Keratinocyte (primary cell): ENCODE data around the gene OVOL1. TPM values are rescaled to one million over a fixed set of nuclear protein-coding genes. Genes with fewer than 3 reads are reported as not detected.

Experiments used
- DNase-seq: peaks from one replicate; pipeline ENCODE4 v3.0.0-alpha.2; 2011; ENCODE audit warnings: low read depth, missing footprints, low spot score
- FAIRE-seq: peaks from 2 replicates; lab custom pipeline; 2011; peaks lifted over from hg19 to GRCh38; lab: Jason Lieb, UNC
- H2AFZ ChIP-seq: 2 replicates; pipeline ENCODE4 v1.6.0; 2012; ENCODE audit warnings: low read length, control low read depth, inconsistent platforms; ENCODE audit not compliant: control insufficient read depth
- H3K27ac ChIP-seq: 2 replicates; pipeline ENCODE4 v1.5.1; 2011; ENCODE audit warnings: low read length; ENCODE audit not compliant: control insufficient read depth, insufficient read depth
- H3K27me3 ChIP-seq: 3 replicates; pipeline ENCODE4 v1.6.0; 2011; ENCODE audit warnings: low read length; ENCODE audit not compliant: control insufficient read depth, insufficient read depth; ENCODE audit errors: extremely low read depth
- H3K36me3 ChIP-seq, 2 experiments: 2 replicates in 1 of 2; 3 replicates in 1 of 2; pipeline ENCODE4 v1.5.1; 2011; ENCODE audit warnings: low read length in 2 of 2, mild to moderate bottlenecking in 1 of 2; ENCODE audit not compliant: control insufficient read depth in 2 of 2, insufficient read depth in 2 of 2; ENCODE audit errors: extremely low read depth in 1 of 2
- H3K4me1 ChIP-seq: 3 replicates; pipeline ENCODE4 v1.5.1; 2011; ENCODE audit warnings: low read length; ENCODE audit not compliant: control insufficient read depth, insufficient read depth; ENCODE audit errors: extremely low read depth
- H3K4me2 ChIP-seq: 3 replicates; pipeline ENCODE4 v1.6.0; 2011; ENCODE audit warnings: low read depth, low read length; ENCODE audit not compliant: control insufficient read depth, insufficient read depth; ENCODE audit errors: extremely low read depth
- H3K4me3 ChIP-seq, 3 experiments: fragments of 200-600 bp in 1 of 3; sonication (generic) in 1 of 3; 2 replicates in 2 of 3; 3 replicates in 1 of 3; pipeline ENCODE4 v1.5.1; 2011 to 2016; ENCODE audit warnings: low read length in 3 of 3, mild to moderate bottlenecking in 3 of 3, control low read depth in 2 of 3, inconsistent platforms in 1 of 3, low read depth in 1 of 3, mixed read lengths in 1 of 3, mixed run types in 1 of 3, moderate library complexity in 1 of 3; ENCODE audit not compliant: control insufficient read depth in 2 of 3, insufficient read depth in 2 of 3; ENCODE audit errors: extremely low read depth in 1 of 3
- H3K79me2 ChIP-seq: 2 replicates; pipeline ENCODE4 v1.6.0; 2012; ENCODE audit warnings: low read length; ENCODE audit not compliant: control insufficient read depth, insufficient read depth
- H3K9ac ChIP-seq: 3 replicates; pipeline ENCODE4 v1.6.0; 2011; ENCODE audit warnings: low read length; ENCODE audit not compliant: control insufficient read depth, insufficient read depth; ENCODE audit errors: extremely low read depth
- H3K9me1 ChIP-seq: 3 replicates; pipeline ENCODE4 v1.6.0; 2011; ENCODE audit warnings: low read length; ENCODE audit not compliant: control insufficient read depth, insufficient read depth; ENCODE audit errors: extremely low read depth
- H3K9me3 ChIP-seq: 2 replicates; pipeline ENCODE4 v1.5.1; 2012; ENCODE audit warnings: low read depth, low read length; ENCODE audit not compliant: control insufficient read depth
- H4K20me1 ChIP-seq: 3 replicates; pipeline ENCODE4 v1.6.0; 2011; ENCODE audit warnings: low read length; ENCODE audit not compliant: control insufficient read depth, insufficient read depth; ENCODE audit errors: extremely low read depth
- CTCF ChIP-seq, 3 experiments: IDR thresholded peaks in 1 of 3; conservative IDR thresholded peaks in 1 of 3; optimal IDR thresholded peaks in 1 of 3; 2 replicates in 2 of 3; 3 replicates in 1 of 3; pipeline versions ENCODE3 to v1.5.1; 2011; ENCODE audit warnings: low read length in 3 of 3, mild to moderate bottlenecking in 3 of 3, moderate library complexity in 2 of 3, control low read depth in 1 of 3, inconsistent platforms in 1 of 3; ENCODE audit not compliant: insufficient read depth in 2 of 3; ENCODE audit errors: extremely low read depth in 1 of 3
- EZH2 ChIP-seq: IDR thresholded peaks from one replicate; pipeline ENCODE4 v1.6.1; 2012; ENCODE audit warnings: inconsistent platforms, mild to moderate bottlenecking, low read length, moderate library complexity
- dilution Hi-C: fragments of 300-500 bp; cut with MboI; formaldehyde crosslinking; loops from one replicate; pipeline ENCODE4 v1.7.0; 2020; ENCODE audit warnings: low sequenced_read_pairs; ENCODE audit not compliant: extremely low pct_ligation_motif_present
- polyA plus RNA-seq, 5 experiments: library from polyadenylated mRNA; depleted of rRNA in 3 of 5; stranded (reverse) in 3 of 5; stranded (forward) in 1 of 5; unstranded in 1 of 5; fragments of >200 nt; gene quantifications; 1 replicate in 1 of 5; 2 replicates in 3 of 5; 3 replicates in 1 of 5; pipeline versions ENCODE4 v1.2.1 to v1.2.3, GENCODE V29; 2011 to 2012; ENCODE audit warnings: missing spikeins in 2 of 5, low read depth in 1 of 5, low replicate concordance in 1 of 5

Gene OVOL1
- polyA plus RNA-seq, 1 donor (not counting 4 experiments of a cell fraction or from before 2014, with no cell fraction given): 7.5 TPM

GRCh38 chr11:65816696-65817095, 29.8 kb downstream of the OVOL1 start:
- no peak overlapping the region for H3K27ac ChIP-seq
- dilution Hi-C loops: no loop called here

GRCh38 chr11:65817312-65817834, 30.5 kb downstream of the OVOL1 start:
- H3K4me3 ChIP-seq: peak overlapping the region; percentile 35 to 67 (median 57)
- H3K27me3 ChIP-seq: no peaks in the 10 kb centered on the region
- peak overlapping the region; percentile 27 for H3K27ac ChIP-seq
- dilution Hi-C loops: no loop called here
- no peak for FAIRE-seq
- H3K9me3 ChIP-seq: no peaks in the 10 kb centered on the region
- H3K9ac ChIP-seq: peak overlapping the region; percentile 75
- H3K79me2 ChIP-seq: no peaks in the 10 kb centered on the region
- peak overlapping the region; percentile 70 for H3K4me2 ChIP-seq
- TF ChIP-seq CTCF (optimal IDR thresholded peaks at IDR 0.05 in 1 of 3, IDR thresholded peaks at IDR 0.05 in 1 of 3, conservative IDR thresholded peaks at IDR 0.05 in 1 of 3; ENCODE audit: extremely low read depth in 1 of 3, insufficient read depth in 2 of 3, low read length in 3 of 3) (no peak), EZH2 (no peak)
- no peaks in the 10 kb centered on the region for H3K36me3 ChIP-seq
- no peaks in the 10 kb centered on the region for H4K20me1 ChIP-seq
- H3K4me1 ChIP-seq: peaks cover 12% of the 10 kb centered on the region
- H2AFZ ChIP-seq: no peak overlapping the region
- no peak for DNase-seq
- H3K9me1 ChIP-seq: no peaks in the 10 kb centered on the region

More at GRCh38 chr11:65816696-65817095, 29.8 kb downstream of the OVOL1 start:
- DNase-seq (no peak), FAIRE-seq (no peak)
- no peaks in the 10 kb centered on the region for H3K9me1 ChIP-seq
- H3K79me2 ChIP-seq: no peaks in the 10 kb centered on the region
- no peak overlapping the region for H3K4me3 ChIP-seq
- no peaks in the 10 kb centered on the region for H3K36me3 ChIP-seq
- no peaks in the 10 kb centered on the region for H3K27me3 ChIP-seq
- H3K9ac ChIP-seq: no peak overlapping the region
- H3K4me2 ChIP-seq: no peak overlapping the region
- H3K4me1 ChIP-seq: peaks cover 12% of the 10 kb centered on the region
- H3K9me3 ChIP-seq: no peaks in the 10 kb centered on the region
- no peak overlapping the region for H2AFZ ChIP-seq
- H4K20me1 ChIP-seq: no peaks in the 10 kb centered on the region
- TF ChIP-seq CTCF (optimal IDR thresholded peaks at IDR 0.05 in 1 of 3, IDR thresholded peaks at IDR 0.05 in 1 of 3, conservative IDR thresholded peaks at IDR 0.05 in 1 of 3; ENCODE audit: extremely low read depth in 1 of 3, insufficient read depth in 2 of 3, low read length in 3 of 3): no peak
- TF ChIP-seq EZH2: no peak
